SK-N-SH (cell line): ENCODE results near the gene CCR8. TPM values are rescaled to one million over a fixed set of nuclear protein-coding genes. Genes with fewer than 3 reads are reported as not detected.

Source experiments
- CTCF ChIA-PET: fragments of 300-600, 350-600 bp; formaldehyde crosslinking; extraction: SDS; loops from one replicate; lab custom pipeline; 2021; lab: Yijun Ruan, JAX
- POLR2A ChIA-PET: fragments of 350-600 bp; sonication (Branson Sonifier 250); formaldehyde crosslinking; extraction: SDS; loops from one replicate; lab custom pipeline; 2020; ENCODE audit warnings: antibody characterized with exemption, inconsistent platforms; lab: Yijun Ruan, JAX
- DNase-seq: peaks from one replicate; pipeline ENCODE4 v3.0.0; 2012
- H2AFZ ChIP-seq: fragments of 200-600 bp; sonication (generic); 2 replicates; pipeline ENCODE4 v1.8.1; 2016; ENCODE audit warnings: antibody characterized with exemption, mild to moderate bottlenecking, low read depth
- H3F3A ChIP-seq: fragments of 200-600 bp; sonication (generic); replicated peaks from 2 replicates; pipeline ENCODE3; 2016; ENCODE audit warnings: antibody characterized with exemption, mild to moderate bottlenecking; ENCODE audit not compliant: insufficient read depth
- H3K27ac ChIP-seq, 2 experiments: fragments of 200-500 bp in 1 of 2; fragments of 200-600 bp in 1 of 2; sonication (Bioruptor generic) in 1 of 2; sonication (generic), shearing (Covaris generic) in 1 of 2; 2 replicates each; pipeline versions ENCODE4 v1.5.1 to v1.6.1; 2014 to 2016; ENCODE audit warnings: low read depth in 2 of 2, inconsistent platforms in 1 of 2, low read length in 1 of 2, mild to moderate bottlenecking in 1 of 2, mixed read lengths in 1 of 2
- H3K27me3 ChIP-seq: fragments of 200-600 bp; sonication (generic), shearing (Covaris generic); 2 replicates; pipeline ENCODE4 v1.6.1; 2016; ENCODE audit warnings: mixed run types; ENCODE audit not compliant: insufficient read depth
- H3K36me3 ChIP-seq, 2 experiments: fragments of 200-500 bp in 1 of 2; fragments of 200-600 bp in 1 of 2; sonication (Bioruptor generic) in 1 of 2; sonication (generic) in 1 of 2; replicated peaks in 1 of 2; 2 replicates each; pipeline versions ENCODE3 to v1.5.1; 2014 to 2016; ENCODE audit warnings: low read length in 1 of 2, mild to moderate bottlenecking in 1 of 2; ENCODE audit not compliant: insufficient read depth in 2 of 2, control insufficient read depth in 1 of 2
- H3K4me1 ChIP-seq, 2 experiments: fragments of 200-500 bp in 1 of 2; fragments of 200-600 bp in 1 of 2; sonication (Bioruptor generic) in 1 of 2; sonication (generic), shearing (Covaris generic) in 1 of 2; 2 replicates each; pipeline versions ENCODE4 v1.5.1 to v1.6.1; 2014 to 2016; ENCODE audit warnings: low read depth in 1 of 2, low read length in 1 of 2, mixed run types in 1 of 2; ENCODE audit not compliant: insufficient read depth in 2 of 2, control insufficient read depth in 1 of 2
- H3K4me2 ChIP-seq: fragments of 200-600 bp; sonication (generic), shearing (Covaris generic); 2 replicates; pipeline ENCODE4 v1.6.1; 2017; ENCODE audit warnings: mixed run types
- H3K4me3 ChIP-seq, 2 experiments: fragments of 200-500 bp in 1 of 2; fragments of 200-600 bp in 1 of 2; sonication (Bioruptor generic) in 1 of 2; sonication (generic), shearing (Covaris generic) in 1 of 2; 2 replicates each; pipeline versions ENCODE4 v1.5.1 to v1.8.1; 2014 to 2016; ENCODE audit warnings: low read depth in 2 of 2, inconsistent platforms in 1 of 2, low read length in 1 of 2, mild to moderate bottlenecking in 1 of 2, mixed read lengths in 1 of 2, moderate library complexity in 1 of 2
- H3K79me2 ChIP-seq: fragments of 200-600 bp; sonication (generic); 2 replicates; pipeline ENCODE4 v1.8.1; 2017; ENCODE audit warnings: mild to moderate bottlenecking; ENCODE audit not compliant: insufficient read depth
- H3K9ac ChIP-seq: fragments of 200-600 bp; sonication (generic); 2 replicates; pipeline ENCODE4 v1.6.1; 2017; ENCODE audit warnings: mixed run types
- H3K9me2 ChIP-seq: fragments of 200-600 bp; sonication (generic); 2 replicates; pipeline ENCODE4 v1.6.1; 2017; ENCODE audit warnings: mixed run types
- H3K9me3 ChIP-seq: fragments of 200-600 bp; sonication (generic); 2 replicates; pipeline ENCODE4 v1.6.1; 2017; ENCODE audit warnings: mixed run types, mild to moderate bottlenecking, moderate library complexity
- H4K20me1 ChIP-seq: fragments of 200-600 bp; sonication (generic); 2 replicates; pipeline ENCODE4 v1.6.1; 2017; ENCODE audit warnings: mild to moderate bottlenecking, mixed run types; ENCODE audit not compliant: insufficient read depth
- CHD2 ChIP-seq: fragments of 150-350 bp; IDR thresholded peaks from 2 replicates; pipeline ENCODE4 v1.6.1; 2018; ENCODE audit warnings: low read length; ENCODE audit not compliant: partially characterized antibody
- EZH2phosphoT487 ChIP-seq: fragments of 200-600 bp; sonication (generic); IDR thresholded peaks from 2 replicates; pipeline ENCODE4 v1.6.1; 2017; ENCODE audit warnings: low read depth, mixed run types, mild to moderate bottlenecking, antibody characterized with exemption, moderate library complexity, borderline replicate concordance
- FOSL2 ChIP-seq: IDR thresholded peaks from 2 replicates; pipeline ENCODE4 v1.4.0; 2012; ENCODE audit warnings: low read depth, mild to moderate bottlenecking, moderate library complexity, borderline replicate concordance
- FOXJ3 ChIP-seq: sonication (generic); formaldehyde crosslinking; IDR thresholded peaks from 2 replicates; pipeline ENCODE4 v1.5.1; 2020; ENCODE audit warnings: mild to moderate bottlenecking, missing genetic modification reagents
- FOXM1 ChIP-seq: IDR thresholded peaks from 2 replicates; pipeline ENCODE4 v1.4.0; 2012; ENCODE audit warnings: low read depth, mild to moderate bottlenecking
- JUND ChIP-seq: IDR thresholded peaks from 2 replicates; pipeline ENCODE4 v1.4.0; 2012
- MEF2A ChIP-seq: IDR thresholded peaks from 2 replicates; pipeline ENCODE4 v1.4.0; 2012; ENCODE audit warnings: low read depth, borderline replicate concordance
- MXI1 ChIP-seq: IDR thresholded peaks from 2 replicates; pipeline ENCODE4 v1.6.1; 2012; ENCODE audit warnings: mild to moderate bottlenecking, low read depth, low read length, improper control_type of control experiment
- RCOR1 ChIP-seq: fragments of 150-350 bp; IDR thresholded peaks from 2 replicates; pipeline ENCODE4 v1.6.1; 2017; ENCODE audit warnings: antibody characterized with exemption, low read length
- REST ChIP-seq: IDR thresholded peaks from 2 replicates; pipeline ENCODE4 v1.6.1; 2012; ENCODE audit warnings: mild to moderate bottlenecking, low read depth, low read length, moderate library complexity
- RFX5 ChIP-seq: IDR thresholded peaks from 2 replicates; pipeline ENCODE4 v1.6.1; 2012; ENCODE audit warnings: mild to moderate bottlenecking, improper control_type of control experiment, low read length
- SMC3 ChIP-seq: IDR thresholded peaks from 2 replicates; pipeline ENCODE4 v1.6.1; 2012; ENCODE audit warnings: low read depth, low read length, improper control_type of control experiment
- TAF1 ChIP-seq: IDR thresholded peaks from 2 replicates; pipeline ENCODE4 v1.6.1; 2012; ENCODE audit warnings: low read depth, mild to moderate bottlenecking, low read length, moderate library complexity, borderline replicate concordance
- YY1 ChIP-seq: IDR thresholded peaks from 2 replicates; pipeline ENCODE4 v1.4.0; 2012; ENCODE audit warnings: low read depth, mild to moderate bottlenecking
- ZBTB33 ChIP-seq: IDR thresholded peaks from 2 replicates; pipeline ENCODE4 v1.4.0; 2012; ENCODE audit warnings: low read depth, borderline replicate concordance
- WGBS: methylation state at CpG from one replicate; pipeline ENCODE4 v1.1.6; 2017; ENCODE audit warnings: low lambda C conversion rate; 5-methylcytosine and 5-hydroxymethylcytosine counted together
- polyA plus RNA-seq, 3 experiments: library from polyadenylated mRNA; depleted of rRNA; stranded (reverse); fragments of >200 nt; gene quantifications; 2 replicates each; pipeline ENCODE4 v1.2.3, GENCODE V29; 2012
- TF ChIP-seq, protein P1 (sequence below): fragments of 150-350 bp; IDR thresholded peaks from 2 replicates; pipeline ENCODE4 v1.6.1; 2016; ENCODE audit warnings: mild to moderate bottlenecking, low read depth, low read length

CCR8 gene
- polyA plus RNA-seq, 1 of the 3 experiments (the other 2 are of a cell fraction) = not detected

DNA sequence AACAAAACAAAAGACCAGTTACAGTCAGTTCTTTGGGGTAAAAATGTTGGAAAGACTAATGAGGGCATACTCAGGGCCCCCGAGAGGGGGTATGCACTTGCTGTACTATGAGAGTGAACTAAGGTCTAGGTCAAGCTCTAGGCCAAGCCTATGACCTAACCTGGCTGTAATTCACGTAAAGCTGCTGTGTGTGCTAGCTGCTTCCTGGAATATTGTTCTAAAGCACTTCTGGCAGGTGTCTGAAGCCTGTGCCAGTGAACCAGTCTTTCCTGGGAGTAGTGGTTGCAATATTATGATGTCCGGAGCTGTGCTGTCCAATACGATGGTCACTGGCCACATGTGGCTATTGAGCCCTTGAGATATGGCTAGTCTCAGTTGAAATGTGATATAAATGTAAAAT is 36.5 kb upstream of the CCR8 start:
- Histone ChIP-seq H4K20me1 (no peaks in the 10 kb centered on the region), H3K79me2 (no peaks in the 10 kb centered on the region), H3K9ac (no peak overlapping the region), H3K9me3 (no peaks in the 10 kb centered on the region), H3K4me3 (no peak overlapping the region), H2AFZ (no peak overlapping the region), H3K9me2 (no peaks in the 10 kb centered on the region), H3K4me1 (no peaks in the 10 kb centered on the region), H3K36me3 (no peaks in the 10 kb centered on the region), H3K27ac (no peak overlapping the region), H3K4me2 (no peak overlapping the region), H3K27me3 (no peaks in the 10 kb centered on the region), H3F3A (no peaks in the 10 kb centered on the region)
- ChIA-PET POLR2A (no interaction called here), CTCF (interaction anchor here (0.7 to 12.9 kb wide), 24 partner anchors 9 to 468 kb away, joined by 3 to 510 read pairs (median 6); partner anchors contain the start of genes CX3CR1, GORASP1, TTC21A and XIRP1)
- no peak for DNase-seq
- TF ChIP-seq FOXJ3 (CRISPR knock-in tag) = no peak
- 59% methylated on average over 4 of the region's 4 CpGs for WGBS

- TF ChIP-seq FOXM1 (no peak), MEF2A (no peak), FOSL2 (no peak), RFX5 (no peak), EZH2phosphoT487 (no peak), JUND (no peak), CHD2 (no peak), ZBTB33 (no peak), RCOR1 (no peak), MXI1 (no peak), REST (no peak), SMC3 (no peak), TAF1 (no peak), YY1 (no peak)
- TF ChIP-seq, protein P1, sequence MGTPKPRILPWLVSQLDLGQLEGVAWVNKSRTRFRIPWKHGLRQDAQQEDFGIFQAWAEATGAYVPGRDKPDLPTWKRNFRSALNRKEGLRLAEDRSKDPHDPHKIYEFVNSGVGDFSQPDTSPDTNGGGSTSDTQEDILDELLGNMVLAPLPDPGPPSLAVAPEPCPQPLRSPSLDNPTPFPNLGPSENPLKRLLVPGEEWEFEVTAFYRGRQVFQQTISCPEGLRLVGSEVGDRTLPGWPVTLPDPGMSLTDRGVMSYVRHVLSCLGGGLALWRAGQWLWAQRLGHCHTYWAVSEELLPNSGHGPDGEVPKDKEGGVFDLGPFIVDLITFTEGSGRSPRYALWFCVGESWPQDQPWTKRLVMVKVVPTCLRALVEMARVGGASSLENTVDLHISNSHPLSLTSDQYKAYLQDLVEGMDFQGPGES = no peak
- Histone ChIP-seq H3K27me3 (no peaks in the 10 kb centered on the region), H3K79me2 (no peaks in the 10 kb centered on the region), H3F3A (no peaks in the 10 kb centered on the region), H3K27ac (no peak overlapping the region), H3K4me3 (no peak overlapping the region), H3K36me3 (no peaks in the 10 kb centered on the region), H3K9ac (no peak overlapping the region), H4K20me1 (no peaks in the 10 kb centered on the region), H3K9me2 (no peaks in the 10 kb centered on the region), H2AFZ (no peak overlapping the region), H3K9me3 (no peaks in the 10 kb centered on the region), H3K4me2 (no peak overlapping the region), H3K4me1 (no peaks in the 10 kb centered on the region)
- WGBS = 51% methylated on average over 10 of the region's 10 CpGs
- DNase-seq = no peak
- POLR2A ChIA-PET = no interaction called here
- CTCF ChIA-PET = interaction anchor here (1.2 to 12.9 kb wide), 2 partner anchors 84 to 104 kb away, joined by 3 to 510 read pairs; partner anchors contain the start of gene XIRP1
Measured at GRCh38 chr3:39294446-39295183, 34.9 kb upstream of the CCR8 start.
